Measurements from ENCODE around the gene KRT35. TPM values are rescaled to one million over a fixed set of nuclear protein-coding genes. Genes with fewer than 3 reads are reported as not detected.

The KRT35 gene
- total and polyA plus RNA-seq, 2 experiments from 2014 or later, result not detected

GRCh38 chr17:41522301-41523224 lies 41.6 kb upstream of the KRT35 start:
- no peaks in the 10 kb centered on the region for H4K20me1 ChIP-seq (ENCODE audit: insufficient read depth)
- no peaks in the 10 kb centered on the region for H3K9me2 ChIP-seq (ENCODE audit: insufficient read depth)
- peak overlapping the region; percentile 42; the same call in 1 of the 2 replicates for H2AFZ ChIP-seq
- no peaks in the 10 kb centered on the region for H3K79me2 ChIP-seq (ENCODE audit: insufficient read depth)
- no peaks in the 10 kb centered on the region; the same call in 1 of the 2 replicates for H3K27me3 ChIP-seq (replicated peaks; ENCODE audit: insufficient read depth)
- H3K4me3 ChIP-seq, result no peak overlapping the region
- no peak overlapping the region for H3K27ac ChIP-seq
- peaks cover 17% of the 10 kb centered on the region for H3K4me1 ChIP-seq (ENCODE audit: insufficient read depth)
- H3K9me3 ChIP-seq (ENCODE audit: low read depth), result no peaks in the 10 kb centered on the region
- TF ChIP-seq EZH2phosphoT487 (IDR thresholded peaks at IDR 0.05; ENCODE audit: insufficient read depth, low read depth) (no peak), EZH2 (IDR thresholded peaks at IDR 0.05; ENCODE audit: insufficient read depth, poor library complexity, severe bottlenecking) (no peak)
- H3K4me2 ChIP-seq (ENCODE audit: unreplicated experiment), result no peak overlapping the region
- WGBS, 2 experiments (ENCODE audit: low coverage in 1 of 2, low lambda C conversion rate in 2 of 2, missing lambda C conversion rate in 2 of 2), result 94 to 97% methylated on average over 12 of the region's 12 CpGs
- H3K9ac ChIP-seq, result 0 out of 2 replicates have a peak overlapping the region, but pooled peaks have one; percentile 30
- no peak for DNase-seq
- H3F3A ChIP-seq (ENCODE audit: insufficient read depth), result 0 out of 2 replicates have a peak, but pooled peaks cover 6% of the 10 kb centered on the region
- in situ Hi-C loops (cut with MboI), result no loop called here
- no peaks in the 10 kb centered on the region for H3K36me3 ChIP-seq (ENCODE audit: low read depth)

- Histone ChIP-seq H3K4me3 (no peak overlapping the region), H3K4me2 (ENCODE audit: unreplicated experiment) (peak overlapping the region; percentile 19)
Measured at GRCh38 chr17:41521574-41522261, 40.8 kb upstream of the KRT35 start.

GRCh38 chr17:41520821-41521521 lies 40.0 kb upstream of the KRT35 start:
- Histone ChIP-seq H3K27ac (no peak overlapping the region), H3K36me3 (ENCODE audit: low read depth) (no peaks in the 10 kb centered on the region), H2AFZ (no peak overlapping the region), H3K79me2 (ENCODE audit: insufficient read depth) (no peaks in the 10 kb centered on the region), H3K4me2 (ENCODE audit: unreplicated experiment) (peak overlapping the region; percentile 19), H3K27me3 (replicated peaks; ENCODE audit: insufficient read depth) (no peaks in the 10 kb centered on the region), H3K4me1 (ENCODE audit: insufficient read depth) (peaks cover 17% of the 10 kb centered on the region), H3K9ac (no peak overlapping the region), H3K9me2 (ENCODE audit: insufficient read depth) (no peaks in the 10 kb centered on the region), H3F3A (ENCODE audit: insufficient read depth) (0 out of 2 replicates have a peak, but pooled peaks cover 6% of the 10 kb centered on the region), H4K20me1 (ENCODE audit: insufficient read depth) (no peaks in the 10 kb centered on the region), H3K4me3 (no peak overlapping the region), H3K9me3 (ENCODE audit: low read depth) (no peaks in the 10 kb centered on the region)
- in situ Hi-C loops (cut with MboI), result no loop called here
- TF ChIP-seq EZH2phosphoT487 (IDR thresholded peaks at IDR 0.05; ENCODE audit: insufficient read depth, low read depth) (no peak), EZH2 (IDR thresholded peaks at IDR 0.05; ENCODE audit: insufficient read depth, poor library complexity, severe bottlenecking) (no peak)
- WGBS, 2 experiments (ENCODE audit: low coverage in 1 of 2, low lambda C conversion rate in 2 of 2, missing lambda C conversion rate in 2 of 2), result 44 to 46% methylated on average over 10 of the region's 10 CpGs
- no peak for DNase-seq

More at GRCh38 chr17:41521574-41522261, 40.8 kb upstream of the KRT35 start:
- in situ Hi-C loops (cut with MboI), result no loop called here
- H3K27ac ChIP-seq, result no peak overlapping the region
- H3K27me3 ChIP-seq (replicated peaks; ENCODE audit: insufficient read depth), result no peaks in the 10 kb centered on the region
- H4K20me1 ChIP-seq (ENCODE audit: insufficient read depth), result no peaks in the 10 kb centered on the region
- 60 to 76% methylated on average over 6 of the region's 6 CpGs for WGBS, 2 experiments (ENCODE audit: low coverage in 1 of 2, low lambda C conversion rate in 2 of 2, missing lambda C conversion rate in 2 of 2)
- H3K9me3 ChIP-seq (ENCODE audit: low read depth), result no peaks in the 10 kb centered on the region
- DNase-seq, result peak; percentile 87
- no peaks in the 10 kb centered on the region for H3K79me2 ChIP-seq (ENCODE audit: insufficient read depth)
- 0 out of 2 replicates have a peak overlapping the region, but pooled peaks have one; percentile 30 for H3K9ac ChIP-seq
- H3K9me2 ChIP-seq (ENCODE audit: insufficient read depth), result no peaks in the 10 kb centered on the region
- TF ChIP-seq EZH2 (IDR thresholded peaks at IDR 0.05; ENCODE audit: insufficient read depth, poor library complexity, severe bottlenecking) (no peak), EZH2phosphoT487 (IDR thresholded peaks at IDR 0.05; ENCODE audit: insufficient read depth, low read depth) (no peak)
- H2AFZ ChIP-seq, result peak overlapping the region; percentile 42; the same call in 1 of the 2 replicates
- H3K4me1 ChIP-seq (ENCODE audit: insufficient read depth), result peaks cover 17% of the 10 kb centered on the region
- H3K36me3 ChIP-seq (ENCODE audit: low read depth), result no peaks in the 10 kb centered on the region
- 0 out of 2 replicates have a peak, but pooled peaks cover 6% of the 10 kb centered on the region for H3F3A ChIP-seq (ENCODE audit: insufficient read depth)
